ENCODE results near the gene PPARA.

PPARA gene

GRCh38 chr22:46280999-46281623, 130.8 kb downstream of the PPARA start:
- no peak for DNase-seq

DNA sequence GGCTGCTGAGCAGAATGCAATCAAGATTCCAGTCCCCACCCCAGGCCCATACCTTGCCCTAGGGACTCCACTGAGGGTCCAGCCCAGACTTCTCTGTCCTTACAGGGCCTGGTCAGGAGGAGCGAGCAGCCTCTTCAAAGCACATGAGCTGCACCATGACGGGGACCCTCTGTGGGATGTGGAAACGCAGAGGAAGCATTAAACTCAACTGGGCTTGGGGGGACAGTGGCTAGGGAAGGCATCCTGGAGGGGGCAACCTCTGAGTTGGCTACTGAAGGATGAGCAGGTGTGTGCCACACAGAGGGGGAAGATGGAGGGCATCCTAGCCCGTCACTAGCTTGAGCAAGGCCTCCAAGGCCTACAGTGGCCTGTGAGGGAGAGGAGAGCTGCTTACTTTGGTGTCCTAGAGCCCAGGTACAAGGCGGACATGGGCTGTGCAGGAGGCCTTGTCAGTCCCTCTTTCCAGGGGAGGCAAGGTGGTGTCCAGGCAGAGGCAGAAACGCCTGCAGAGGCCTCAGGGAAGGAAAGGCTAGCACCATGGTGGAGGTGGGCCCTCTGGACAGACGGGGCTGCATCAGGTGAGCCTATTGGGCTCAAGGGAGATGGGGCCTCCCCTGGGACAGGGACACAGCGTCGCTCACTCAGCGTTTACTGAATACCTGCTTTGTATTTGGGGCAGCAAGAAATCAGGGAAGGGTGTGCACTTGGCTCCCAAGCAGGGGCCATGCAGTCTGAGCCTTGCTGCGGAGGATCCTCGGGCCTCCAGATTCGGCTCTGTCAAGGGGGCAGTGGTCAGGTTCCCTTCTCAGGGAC, 131.7 kb downstream of the PPARA start:
- no peak for DNase-seq

- no peak for DNase-seq
Observed at GRCh38 chr22:46286006-46286405, 135.7 kb downstream of the PPARA start.

GRCh38 chr22:46286941-46287872, 136.9 kb downstream of the PPARA start:
- DNase-seq = no peak

- no peak for DNase-seq
Observed at GRCh38 chr22:46287873-46288751, 137.8 kb downstream of the PPARA start.

DNA sequence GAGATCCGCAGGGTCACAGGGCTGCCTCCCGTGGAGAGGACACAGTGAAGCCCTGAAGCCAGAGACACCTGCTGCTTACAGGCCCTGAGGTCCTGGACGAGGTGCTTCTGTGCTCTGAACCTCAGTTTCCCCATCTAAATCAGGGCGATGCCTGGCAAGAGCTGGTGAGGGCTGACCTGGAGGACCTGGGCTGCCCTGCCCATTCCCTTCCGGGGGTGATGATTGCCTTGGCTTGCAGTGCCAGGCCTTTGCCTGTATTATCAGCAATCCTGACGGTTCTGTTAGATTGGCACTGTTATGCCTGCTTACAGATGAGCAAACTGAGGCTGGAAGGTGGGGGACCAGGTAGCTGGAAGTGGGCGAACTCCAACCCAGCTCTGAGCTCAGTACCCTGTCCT, 138.5 kb downstream of the PPARA start:
- no peak for DNase-seq

DNA sequence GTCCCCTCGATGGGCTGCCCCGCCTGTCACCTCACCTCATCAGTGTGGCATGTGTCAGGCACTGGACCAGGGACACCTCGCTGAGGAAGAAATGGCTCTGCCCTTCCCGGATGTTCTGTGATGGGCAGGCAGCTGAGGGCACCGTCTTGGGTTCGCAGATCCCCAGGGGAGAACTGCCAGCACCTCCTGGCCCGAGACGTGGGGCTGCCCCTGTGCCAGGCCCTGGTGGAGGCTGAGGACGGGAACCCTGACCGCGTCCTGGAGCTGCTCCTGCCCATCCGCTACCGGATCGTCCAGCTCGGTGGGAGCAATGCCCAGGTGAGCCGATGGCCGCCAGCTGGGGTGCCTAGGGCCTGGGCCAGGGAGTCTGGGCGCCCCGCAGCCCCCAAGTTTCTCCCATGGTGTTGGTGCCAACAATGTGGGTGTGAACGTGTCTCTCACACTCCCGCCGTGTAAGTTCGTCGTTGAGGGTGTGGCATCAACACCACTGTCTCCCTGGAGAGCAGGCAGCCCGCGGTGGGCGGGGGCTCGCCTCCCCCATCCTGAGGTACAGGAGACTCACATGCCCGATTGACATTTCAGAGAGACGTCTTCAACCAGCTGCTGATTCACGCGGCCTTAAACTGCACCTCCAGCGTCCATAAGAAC, 139.0 kb downstream of the PPARA start:
- DNase-seq = no peak

GRCh38 chr22:46290121-46290842, 140.0 kb downstream of the PPARA start:
- DNase-seq = no peak

DNA sequence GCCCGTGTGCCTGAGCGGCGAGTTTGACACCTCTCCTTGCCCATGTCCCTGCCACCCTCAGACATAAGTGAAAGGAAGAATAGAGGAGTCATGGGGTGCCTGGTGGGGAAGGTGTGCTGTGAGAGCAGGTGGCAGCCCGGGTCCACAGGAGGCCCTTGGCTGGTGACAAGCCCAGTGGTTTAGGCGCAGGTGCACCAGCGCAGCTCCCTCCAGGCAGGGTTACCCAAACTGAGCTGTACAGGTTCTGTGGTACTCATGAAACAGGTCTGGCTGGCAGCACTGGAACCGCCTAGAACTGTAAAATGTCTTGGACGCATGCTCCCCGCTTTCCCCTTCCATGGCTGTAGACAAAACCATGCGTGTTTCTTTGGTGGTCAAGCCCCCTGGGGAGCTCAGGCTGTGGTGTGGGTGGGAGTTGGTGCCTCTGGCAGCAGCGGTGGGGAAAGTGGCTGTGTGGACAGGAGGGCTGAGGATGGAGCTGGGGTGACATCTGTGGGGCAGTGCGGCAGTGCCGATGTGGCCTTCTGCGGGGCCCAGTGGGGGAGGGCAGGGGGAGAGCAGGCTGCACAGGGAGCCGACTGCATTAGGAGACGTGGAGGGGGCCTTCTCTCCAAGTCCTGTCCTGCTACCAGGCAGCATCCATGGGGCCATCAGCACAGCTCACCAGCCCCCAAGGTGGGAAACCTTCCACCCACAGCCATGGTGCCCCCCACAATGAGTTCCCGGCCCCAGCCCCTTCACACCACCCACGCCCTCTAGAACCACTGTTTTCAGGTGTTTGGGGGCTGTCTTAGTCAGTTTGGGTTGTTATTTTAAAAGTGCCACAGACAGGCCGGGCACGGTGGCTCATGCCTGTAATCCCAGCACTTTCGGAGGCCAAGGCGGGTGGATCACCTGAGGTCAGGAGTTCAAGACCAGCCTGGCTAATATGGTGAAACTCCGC, 140.8 kb downstream of the PPARA start:
- DNase-seq = no peak

DNA sequence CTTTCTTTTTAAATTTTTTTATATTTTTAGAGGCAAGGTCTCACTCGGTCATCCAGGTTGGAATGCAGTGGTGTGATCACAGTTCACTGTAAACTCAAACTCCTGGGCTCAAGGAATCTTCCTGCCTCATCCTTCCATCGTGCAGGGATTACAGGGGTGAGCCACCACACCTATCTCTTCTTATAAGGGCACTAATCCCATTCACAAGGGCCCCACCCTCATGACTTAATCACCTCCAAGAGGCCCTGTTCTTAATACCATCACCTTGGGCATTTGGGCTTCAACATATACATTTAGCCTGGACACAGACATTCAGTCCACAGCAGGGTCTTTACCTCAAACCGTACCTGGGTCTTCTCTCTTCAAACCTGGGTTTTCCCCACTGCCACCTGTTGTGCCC, 141.8 kb downstream of the PPARA start:
- DNase-seq = no peak

DNA sequence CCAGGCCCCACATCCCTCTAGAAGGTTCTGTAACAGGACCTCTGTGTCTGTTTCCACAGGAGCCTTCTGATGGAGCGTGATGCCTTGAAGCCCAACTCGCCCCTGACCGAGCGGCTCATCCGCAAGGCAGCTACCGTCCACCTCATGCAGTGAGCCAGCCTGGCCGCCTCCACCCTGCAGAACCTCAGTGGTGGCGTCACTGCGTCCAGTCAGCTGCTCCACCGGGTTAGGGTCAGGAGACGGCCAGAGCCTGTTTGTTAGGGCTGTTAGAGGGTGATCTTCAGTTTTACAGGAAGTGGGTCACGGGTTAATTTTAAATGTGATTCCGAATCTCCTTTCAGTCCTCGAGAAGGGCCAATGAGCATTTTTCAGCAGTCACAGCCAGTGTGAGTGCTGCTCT, 142.4 kb downstream of the PPARA start:
- no peak for DNase-seq

Measured in activated naive CD4-positive, alpha-beta T cell treated with Interleukin-2 at 50 U/mL for 16 hours (primary cell).